IMR-90 (cell line): ENCODE measurements around the gene PIAS1. TPM values are rescaled to one million over a fixed set of nuclear protein-coding genes. Genes with fewer than 3 reads are reported as not detected.

ENCODE experiments used
- ATAC-seq: fragments of 200-7000 bp; cut with Tn5 transposase; 2 replicates; pipeline ENCODE4 v1.9.1; 2020; ENCODE audit warnings: low read depth, mild to moderate bottlenecking, moderate library complexity
- BruUV-seq: library from RNA; stranded (reverse); fragments of 400-500 nt; replicated peaks from 2 replicates; lab custom pipeline; 2021; lab: Mats Ljungman, UMichigan
- CTCF ChIA-PET: fragments of 300-600 bp; formaldehyde crosslinking; extraction: SDS; loops from one replicate; lab custom pipeline; 2021; ENCODE audit warnings: antibody characterized with exemption; lab: Yijun Ruan, JAX
- POLR2A ChIA-PET: fragments of 300-600 bp; sonication (Branson Sonifier 250); formaldehyde crosslinking; loops from one replicate; lab custom pipeline; 2022; ENCODE audit warnings: antibody characterized with exemption; ENCODE audit not compliant: unreplicated experiment; lab: Charles Lee
- DNase-seq: peaks from one replicate; pipeline ENCODE4 v3.0.0; 2013
- H2AFZ ChIP-seq: replicated peaks from 2 replicates; pipeline ENCODE3; 2013; ENCODE audit warnings: low read length, mild to moderate bottlenecking; ENCODE audit not compliant: poor library complexity
- H2AK5ac ChIP-seq: 2 replicates; pipeline ENCODE4 v1.6.1; 2013; ENCODE audit warnings: low read depth, low read length, inconsistent platforms
- H2AK9ac ChIP-seq: replicated peaks from 2 replicates; pipeline ENCODE3; 2013; ENCODE audit warnings: mild to moderate bottlenecking, low read depth, low read length, moderate library complexity; ENCODE audit not compliant: poor library complexity
- H2BK120ac ChIP-seq: 2 replicates; pipeline ENCODE4 v1.6.1; 2013; ENCODE audit warnings: low read depth, low read length, inconsistent platforms
- H2BK15ac ChIP-seq: 3 replicates; pipeline ENCODE4 v1.6.1; 2013; ENCODE audit warnings: low read depth, low read length, inconsistent platforms
- H2BK20ac ChIP-seq: 2 replicates; pipeline ENCODE4 v1.6.1; 2013; ENCODE audit warnings: low read depth, mild to moderate bottlenecking, inconsistent platforms, low read length, moderate library complexity
- H2BK5ac ChIP-seq: 2 replicates; pipeline ENCODE4 v1.6.1; 2013; ENCODE audit warnings: mild to moderate bottlenecking, low read depth, low read length, inconsistent platforms; ENCODE audit not compliant: poor library complexity, severe bottlenecking
- H3K14ac ChIP-seq: replicated peaks from 2 replicates; pipeline ENCODE4 v1.6.1; 2013; ENCODE audit warnings: low read depth, low read length, inconsistent platforms
- H3K18ac ChIP-seq: 2 replicates; pipeline ENCODE4 v1.6.1; 2013; ENCODE audit warnings: low read depth, low read length, control low read depth
- H3K23ac ChIP-seq: 2 replicates; pipeline ENCODE4 v1.6.1; 2013; ENCODE audit warnings: low read depth, low read length, inconsistent platforms
- H3K27ac ChIP-seq: 2 replicates; pipeline ENCODE4 v1.5.1; 2013; ENCODE audit warnings: mild to moderate bottlenecking, control low read depth, low read length; ENCODE audit not compliant: insufficient read depth
- H3K27me3 ChIP-seq: 2 replicates; pipeline ENCODE4 v1.6.1; 2013; ENCODE audit warnings: low read length; ENCODE audit not compliant: control insufficient read depth, insufficient read depth
- H3K36me3 ChIP-seq: 2 replicates; pipeline ENCODE4 v1.6.1; 2013; ENCODE audit warnings: low read length, mixed read lengths; ENCODE audit not compliant: control insufficient read depth, insufficient read depth
- H3K4ac ChIP-seq: 2 replicates; pipeline ENCODE4 v1.6.1; 2013; ENCODE audit warnings: low read depth, low read length, inconsistent platforms
- H3K4me1 ChIP-seq: 2 replicates; pipeline ENCODE4 v1.6.1; 2013; ENCODE audit warnings: low read length, mixed read lengths; ENCODE audit not compliant: control insufficient read depth, insufficient read depth
- H3K4me2 ChIP-seq: 2 replicates; pipeline ENCODE4 v1.6.1; 2013; ENCODE audit warnings: low read depth, mild to moderate bottlenecking, control low read depth, low read length, moderate library complexity
- H3K4me3 ChIP-seq: 2 replicates; pipeline ENCODE4 v1.5.1; 2013; ENCODE audit warnings: low read depth, mild to moderate bottlenecking, control low read depth, low read length, moderate library complexity; ENCODE audit not compliant: insufficient read depth
- H3K56ac ChIP-seq: 2 replicates; pipeline ENCODE4 v1.6.1; 2013; ENCODE audit warnings: low read length, inconsistent platforms; ENCODE audit not compliant: insufficient read depth; ENCODE audit errors: extremely low read depth
- H3K79me1 ChIP-seq, 2 experiments: 2 replicates each; pipeline ENCODE4 v1.6.1; 2013; ENCODE audit warnings: low read length in 2 of 2, inconsistent platforms in 1 of 2, low read depth in 1 of 2
- H3K9ac ChIP-seq: 2 replicates; pipeline ENCODE4 v1.6.1; 2013; ENCODE audit warnings: low read depth, low read length, control low read depth
- H3K9me1 ChIP-seq: 2 replicates; pipeline ENCODE4 v1.6.1; 2013; ENCODE audit warnings: low read length, inconsistent platforms; ENCODE audit not compliant: insufficient read depth
- H3K9me3 ChIP-seq: 2 replicates; pipeline ENCODE4 v1.6.1; 2013; ENCODE audit warnings: low read length; ENCODE audit not compliant: control insufficient read depth, insufficient read depth
- H4K20me1 ChIP-seq: 2 replicates; pipeline ENCODE4 v1.6.1; 2013; ENCODE audit warnings: low read length, inconsistent platforms; ENCODE audit not compliant: insufficient read depth
- H4K5ac ChIP-seq: 2 replicates; pipeline ENCODE4 v1.6.1; 2013; ENCODE audit warnings: mild to moderate bottlenecking, low read depth, low read length, control low read depth
- H4K8ac ChIP-seq, 2 experiments: 2 replicates each; pipeline ENCODE4 v1.6.1; 2013; ENCODE audit warnings: low read depth in 2 of 2, low read length in 2 of 2, control low read depth in 1 of 2, inconsistent platforms in 1 of 2
- H4K91ac ChIP-seq: 2 replicates; pipeline ENCODE4 v1.6.1; 2013; ENCODE audit warnings: low read depth, low read length, inconsistent platforms; ENCODE audit not compliant: insufficient read depth
- CHD1 ChIP-seq: IDR thresholded peaks from 2 replicates; pipeline ENCODE4 v1.6.1; 2012; ENCODE audit warnings: low read depth, low read length, improper control_type of control experiment
- MAFK ChIP-seq: IDR thresholded peaks from 2 replicates; pipeline ENCODE4 v1.6.1; 2012; ENCODE audit warnings: low read depth, low read length, improper control_type of control experiment
- WGBS, 2 experiments: methylation state at CpG; one replicate each; pipeline versions ENCODE4 v1.1.5 to v1.1.7; 2013; ENCODE audit warnings: missing lambda C conversion rate in 2 of 2; ENCODE audit not compliant: insufficient read length in 1 of 2; ENCODE audit errors: extremely low coverage in 2 of 2; 5-methylcytosine and 5-hydroxymethylcytosine counted together
- dilution Hi-C: fragments of 300-500 bp; cut with HindIII; formaldehyde crosslinking; loops from one replicate; pipeline ENCODE4 v1.14.3; 2018; ENCODE audit warnings: low sequenced_read_pairs; ENCODE audit not compliant: unreplicated experiment
- in situ Hi-C: fragments of 300-500 bp; cut with MboI; formaldehyde crosslinking; loops from 3 replicates; pipeline ENCODE4 v1.14.3; 2019; ENCODE audit warnings: low sequenced_read_pairs, inconsistent platforms, mixed read lengths
- intact Hi-C: fragments of 100-400 bp; cut with micrococcal nuclease; formaldehyde crosslinking; loops from 2 replicates; pipeline ENCODE4 v1.10.0; 2022
- polyA plus RNA-seq, 3 experiments: library from polyadenylated mRNA; depleted of rRNA; stranded (reverse); fragments of >200 nt; gene quantifications; 2 replicates each; pipeline ENCODE4 v1.2.3, GENCODE V29; 2012; ENCODE audit warnings: low replicate concordance in 1 of 3
- total RNA-seq: library from RNA; depleted of rRNA; stranded (reverse); fragments of >200 nt; gene quantifications from 2 replicates; pipeline ENCODE4 v1.2.3, GENCODE V29; 2012
- TF ChIP-seq, protein P1 (sequence below): fragments of 150-350 bp; IDR thresholded peaks from 2 replicates; pipeline ENCODE4 v1.6.1; 2017; ENCODE audit warnings: mild to moderate bottlenecking, antibody characterized with exemption, low read length, low read depth

Gene PIAS1
- total and polyA plus RNA-seq, 2 of the 4 experiments (the other 2 are of a cell fraction): 20.0 to 63.6 TPM

DNA sequence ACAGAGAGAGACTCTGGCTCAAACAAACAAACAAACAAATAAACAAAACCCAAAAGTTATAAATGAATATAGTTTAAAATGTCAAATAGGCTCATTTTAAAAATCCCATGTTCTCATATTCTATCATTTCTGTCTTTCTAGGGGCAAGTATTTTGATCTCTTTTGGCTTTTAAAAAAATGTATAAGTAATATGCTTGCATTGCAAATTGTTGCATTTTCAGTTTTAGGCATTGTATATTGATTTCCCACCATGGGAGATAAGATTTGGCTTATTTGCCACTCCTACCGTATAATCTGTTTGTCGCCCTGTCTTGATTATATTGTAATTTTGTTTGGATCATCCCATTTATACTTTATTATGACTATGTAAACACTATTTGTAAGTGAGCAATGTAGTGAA is 70.6 kb downstream of the PIAS1 start:
- Histone ChIP-seq H3K79me1 (peaks cover 19 to 62% of the 10 kb centered on the region in 2 experiments), H4K8ac (no peak overlapping the region), H2AK9ac (no peak overlapping the region), H3K4me2 (no peak overlapping the region), H2BK120ac (no peak overlapping the region), H3K4me1 (peaks cover 2% of the 10 kb centered on the region; the same call in 1 of the 2 replicates), H3K18ac (no peak overlapping the region), H3K36me3 (no peaks in the 10 kb centered on the region), H3K27me3 (no peaks in the 10 kb centered on the region), H3K4me3 (no peak overlapping the region), H3K9me3 (no peaks in the 10 kb centered on the region), H3K4ac (no peak overlapping the region), H2AK5ac (no peak overlapping the region), H2BK20ac (no peak overlapping the region), H4K91ac (no peak overlapping the region), H2BK5ac (no peak overlapping the region), H3K9me1 (peaks cover 5% of the 10 kb centered on the region), H2BK15ac (no peak overlapping the region), H3K9ac (no peak overlapping the region), H3K23ac (no peak overlapping the region), H3K27ac (no peak overlapping the region), H4K5ac (no peak overlapping the region), H2AFZ (no peak overlapping the region), H3K56ac (no peak overlapping the region), H4K20me1 (peaks cover 11% of the 10 kb centered on the region), H3K14ac (no peak overlapping the region)
- TF ChIP-seq, protein P1, sequence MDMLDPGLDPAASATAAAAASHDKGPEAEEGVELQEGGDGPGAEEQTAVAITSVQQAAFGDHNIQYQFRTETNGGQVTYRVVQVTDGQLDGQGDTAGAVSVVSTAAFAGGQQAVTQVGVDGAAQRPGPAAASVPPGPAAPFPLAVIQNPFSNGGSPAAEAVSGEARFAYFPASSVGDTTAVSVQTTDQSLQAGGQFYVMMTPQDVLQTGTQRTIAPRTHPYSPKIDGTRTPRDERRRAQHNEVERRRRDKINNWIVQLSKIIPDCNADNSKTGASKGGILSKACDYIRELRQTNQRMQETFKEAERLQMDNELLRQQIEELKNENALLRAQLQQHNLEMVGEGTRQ: no peak
- TF ChIP-seq CHD1 (no peak), MAFK (0 out of 2 replicates have a peak, but pooled peaks have one; percentile 41)
- intact Hi-C loops (no loop called here), dilution Hi-C loops (no loop called here), in situ Hi-C loops (no loop called here)
- no TSS peak for BruUV-seq
- ATAC-seq: no peak
- no peak for DNase-seq
- CTCF ChIA-PET: no interaction called here
- POLR2A ChIA-PET: no interaction called here
- WGBS, 2 experiments: no CpG with 5 or more reads among the region's 2 CpGs
